ENCODE measurements around the gene PTMS. TPM values are rescaled to one million over a fixed set of nuclear protein-coding genes. Genes with fewer than 3 reads are reported as not detected.

Gene PTMS
- total RNA-seq, 1 experiment from 2014 or later = 422 TPM

- Mint-ChIP-seq H3K27ac (peak overlapping the region; percentile 27 to 85 (median 71); a peak in 4 of 7 replicates), H3K36me3 (ENCODE audit: insufficient read depth in 1 of 3, low read depth in 3 of 3) (no peaks in the 10 kb centered on the region), H3K27me3 (ENCODE audit: low read depth) (peaks cover 10% of the 10 kb centered on the region), H3K4me1 (peaks cover 20 to 25% of the 10 kb centered on the region in 2 experiments), H3K9me3 (no peaks in the 10 kb centered on the region), H3K4me3 (peak overlapping the region in 1 of 2 experiments; percentile 19; a peak in 1 of 5 replicates)
- no peak overlapping the region for H2BK5ac ChIP-seq (ENCODE audit: insufficient read length, low read length)
- H3K4ac ChIP-seq (ENCODE audit: low read depth, low read length) = no peak overlapping the region
- H3K4me2 ChIP-seq (ENCODE audit: insufficient read depth, insufficient read length, low read length) = no peak overlapping the region
- no peak overlapping the region for H2AK5ac ChIP-seq (ENCODE audit: insufficient read length, low read length)
- H3K27me3 ChIP-seq (ENCODE audit: insufficient read depth, low read length) = no peaks in the 10 kb centered on the region
- H4K20me1 ChIP-seq (ENCODE audit: control insufficient read depth, insufficient read depth, insufficient read length) = no peaks in the 10 kb centered on the region
- H2BK15ac ChIP-seq (ENCODE audit: low read depth, low read length) = no peak overlapping the region
- H3T11ph ChIP-seq (ENCODE audit: low read length) = no peak overlapping the region
- H4K91ac ChIP-seq (ENCODE audit: insufficient read length, low read depth, low read length) = no peak overlapping the region
- no peaks in the 10 kb centered on the region for H3K79me1 ChIP-seq (ENCODE audit: insufficient read depth, low read depth, low read length, poor library complexity, severe bottlenecking)
- no peak overlapping the region for H2BK12ac ChIP-seq (ENCODE audit: insufficient read length, low read depth, low read length)
- no peak overlapping the region for H4K8ac ChIP-seq (replicated peaks; ENCODE audit: insufficient read length, low read depth, low read length)
- H3K4me1 ChIP-seq (ENCODE audit: insufficient read depth, low read length) = peaks cover 5% of the 10 kb centered on the region; the same call in 1 of the 2 replicates
- H3K56ac ChIP-seq (ENCODE audit: insufficient read length, low read depth, low read length) = no peak overlapping the region
- no peak overlapping the region for H2BK120ac ChIP-seq (ENCODE audit: low read depth, low read length, poor library complexity, severe bottlenecking)
- no peak overlapping the region for H3K14ac ChIP-seq (ENCODE audit: insufficient read depth, low read length)
- peak; percentile 34 for DNase-seq
- no peak overlapping the region for H4K5ac ChIP-seq (ENCODE audit: insufficient read length, low read depth, low read length)
- H3K18ac ChIP-seq (ENCODE audit: insufficient read length, low read depth, low read length) = no peak overlapping the region
- H3K23me2 ChIP-seq (ENCODE audit: insufficient read length, low read depth, low read length, poor library complexity, severe bottlenecking) = no peaks in the 10 kb centered on the region
- no peak overlapping the region for H2AFZ ChIP-seq (ENCODE audit: low read length)
- no peak overlapping the region for H3K27ac ChIP-seq (ENCODE audit: insufficient read length, low read depth, low read length)
- no peak for TF ChIP-seq CTCF (conservative IDR thresholded peaks at IDR 0.05)
- H3K79me2 ChIP-seq (ENCODE audit: insufficient read depth, low read length) = no peaks in the 10 kb centered on the region
- H3K9me3 ChIP-seq (ENCODE audit: control insufficient read depth, low read depth, low read length) = no peaks in the 10 kb centered on the region
- no peak overlapping the region for H2BK20ac ChIP-seq (ENCODE audit: low read depth, low read length, poor library complexity, severe bottlenecking)
- no peak overlapping the region for H3K9ac ChIP-seq (ENCODE audit: extremely low read depth, insufficient read length, low read length)
- no CpG with 5 or more reads among the region's 9 CpGs for WGBS (ENCODE audit: extremely low coverage, insufficient read length, low lambda C conversion rate)
- no peak overlapping the region for H3K23ac ChIP-seq (ENCODE audit: insufficient read length, low read depth, low read length)
These were observed 20.4 kb downstream of the PTMS start for GRCh38 chr12:6786416-6787094.
